ENCODE data around the gene ANKRD13A.
"Not testable (repeated sequence)": the region's sequence is repeated elsewhere in the genome, so short reads cannot be mapped to it uniquely, and the experiment has no call there.

The ANKRD13A gene

GRCh38 chr12:110010853-110011723 is 11.9 kb downstream of the ANKRD13A start:
- no peak for DNase-seq

DNA sequence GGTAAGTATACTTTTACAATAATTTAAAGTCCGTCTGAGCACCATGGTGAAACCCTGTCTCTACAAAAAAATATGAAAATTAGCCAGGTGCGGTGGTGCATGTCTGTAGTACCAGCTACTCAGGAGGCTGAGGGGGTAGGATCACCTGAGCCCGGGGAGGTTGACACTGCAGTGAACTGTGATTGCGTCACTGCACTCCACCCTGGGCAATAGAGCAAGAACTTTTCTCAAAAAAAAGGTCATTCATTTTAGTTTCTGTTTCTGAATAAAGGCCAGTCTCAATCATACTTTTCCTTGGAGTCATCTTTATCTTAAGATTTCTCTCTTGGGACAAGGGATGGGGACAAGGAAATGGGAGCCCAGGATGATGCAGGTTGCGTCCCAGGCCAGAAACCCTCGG is 12.9 kb downstream of the ANKRD13A start:
- DNase-seq, result no peak

- no peak for DNase-seq
These were observed 13.4 kb downstream of the ANKRD13A start for GRCh38 chr12:110012659-110013058.

DNA sequence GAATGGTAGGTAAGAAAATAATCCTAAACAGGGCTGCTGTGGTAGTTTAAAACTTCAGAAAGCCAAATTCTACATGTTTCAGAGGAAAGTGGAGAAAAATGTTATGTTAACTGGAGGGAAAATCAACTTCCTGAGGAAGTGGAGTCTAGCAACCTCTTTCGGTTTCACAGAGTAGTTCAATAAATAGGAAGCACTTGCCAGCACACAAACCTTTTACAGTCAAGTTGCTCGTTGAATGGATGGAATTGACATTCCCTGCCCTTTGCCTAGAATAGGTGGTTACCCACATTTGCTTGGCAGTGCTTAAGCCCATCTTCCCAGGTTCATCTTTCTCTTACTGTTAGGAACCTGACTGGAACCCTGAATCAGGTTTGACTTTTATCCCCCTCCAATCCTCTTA is 15.9 kb downstream of the ANKRD13A start:
- no peak for DNase-seq

DNA sequence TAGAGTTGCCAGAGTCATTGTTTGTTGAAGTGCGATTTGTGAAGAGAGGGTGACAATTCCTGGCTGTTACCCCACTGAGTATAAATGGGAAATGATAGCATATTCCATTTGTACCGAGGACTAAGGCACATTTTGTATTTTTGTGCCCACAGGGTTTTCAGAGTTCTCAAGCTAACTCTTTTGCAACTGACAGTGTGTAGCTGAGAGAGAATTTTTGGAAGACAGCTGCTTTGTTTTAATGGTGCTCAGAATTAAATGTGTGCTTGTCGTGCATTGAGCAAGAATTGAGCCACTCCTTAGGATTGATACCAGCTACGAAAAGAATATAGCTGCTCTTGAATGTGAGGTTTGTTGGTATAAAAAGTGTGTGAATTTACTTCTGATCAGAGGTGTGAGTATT is 21.7 kb downstream of the ANKRD13A start:
- no peak for DNase-seq

DNA sequence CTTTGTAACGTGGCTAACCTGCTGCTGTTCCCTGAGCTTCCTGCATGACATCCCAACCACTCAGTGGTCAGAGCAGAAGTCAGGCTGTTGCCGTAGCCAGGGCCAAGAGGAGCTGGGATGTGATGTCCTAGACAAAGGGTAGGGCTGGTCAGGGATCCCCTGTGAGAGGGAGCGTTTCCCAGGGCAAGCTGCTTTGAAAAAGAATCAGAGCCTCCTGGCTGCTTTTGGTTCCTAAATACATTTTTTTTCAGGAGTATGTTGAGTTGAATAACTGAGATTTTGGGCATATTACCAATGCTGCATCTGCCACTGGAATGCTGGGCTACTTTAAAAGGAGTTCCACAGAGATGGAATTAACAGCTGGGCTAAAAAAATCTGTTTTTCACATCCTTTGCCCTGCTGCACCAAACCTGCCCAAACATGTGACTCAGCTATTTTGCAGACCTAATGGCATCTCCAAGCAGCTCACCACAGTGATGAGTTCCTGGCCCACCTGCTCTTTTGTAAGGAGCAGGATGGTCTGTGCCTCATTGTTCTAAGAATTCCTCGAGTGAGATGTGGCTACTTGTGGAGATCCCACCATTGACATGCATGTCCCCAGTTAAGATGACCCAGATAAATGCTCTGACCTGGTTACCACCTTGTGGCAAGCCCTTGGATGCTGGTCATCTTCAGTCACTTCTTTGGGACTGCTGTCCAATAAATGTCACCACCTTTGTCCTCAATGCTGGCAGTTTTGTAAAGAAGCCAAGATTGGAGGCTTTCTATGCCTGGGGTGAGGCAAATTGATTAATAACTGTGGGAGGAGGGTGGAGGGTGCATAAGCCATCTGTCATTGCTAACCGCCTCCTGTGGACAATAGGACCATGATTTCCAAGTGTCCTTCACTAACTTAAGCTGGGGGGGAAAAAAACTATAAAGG is 24.1 kb downstream of the ANKRD13A start:
- DNase-seq, result no peak

- no peak for DNase-seq
These were observed 24.8 kb downstream of the ANKRD13A start for GRCh38 chr12:110024051-110024450.

DNA sequence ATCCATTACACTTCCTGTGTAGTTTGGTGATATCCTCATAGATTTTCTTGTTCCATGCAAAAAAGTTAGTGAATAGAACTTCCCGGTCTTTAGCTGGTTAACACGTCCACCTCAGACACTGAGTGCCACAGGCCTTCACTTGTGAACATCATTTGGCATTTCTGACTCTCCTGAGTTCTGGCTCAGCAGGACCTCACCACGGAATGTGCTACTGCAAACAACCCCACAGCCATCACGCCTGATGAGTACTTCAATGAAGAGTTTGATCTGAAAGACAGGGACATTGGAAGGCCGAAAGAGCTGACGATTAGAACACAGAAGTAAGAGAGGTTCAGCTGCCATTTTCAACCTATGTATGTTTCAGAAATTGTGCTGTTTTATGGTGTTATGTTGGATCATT is 29.1 kb downstream of the ANKRD13A start:
- no peak for DNase-seq

DNA sequence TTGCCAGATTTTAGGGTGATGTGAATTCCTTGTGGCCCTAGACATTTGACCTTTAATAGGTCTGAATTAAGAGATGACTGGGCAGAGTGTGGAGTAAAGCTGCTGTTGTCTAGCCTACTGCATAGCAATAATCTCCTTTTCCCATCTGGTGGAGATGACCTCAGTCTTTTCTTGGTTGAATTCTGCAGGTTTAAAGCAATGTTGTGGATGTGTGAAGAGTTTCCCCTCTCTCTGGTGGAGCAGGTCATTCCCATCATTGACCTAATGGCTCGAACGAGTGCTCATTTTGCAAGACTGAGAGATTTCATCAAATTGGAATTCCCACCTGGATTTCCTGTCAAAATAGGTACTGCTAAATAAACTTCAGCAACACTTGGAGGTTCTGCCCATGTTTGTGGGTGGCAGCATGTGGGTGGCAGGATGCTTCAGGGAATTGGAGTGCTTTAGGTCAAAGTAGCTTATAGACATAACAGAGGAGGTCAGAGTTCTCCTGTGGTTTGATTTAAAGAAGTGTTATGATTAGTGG is 30.1 kb downstream of the ANKRD13A start:
- no peak for DNase-seq

GRCh38 chr12:110033888-110034287 is 34.7 kb downstream of the ANKRD13A start:
- DNase-seq, result no peak

DNA sequence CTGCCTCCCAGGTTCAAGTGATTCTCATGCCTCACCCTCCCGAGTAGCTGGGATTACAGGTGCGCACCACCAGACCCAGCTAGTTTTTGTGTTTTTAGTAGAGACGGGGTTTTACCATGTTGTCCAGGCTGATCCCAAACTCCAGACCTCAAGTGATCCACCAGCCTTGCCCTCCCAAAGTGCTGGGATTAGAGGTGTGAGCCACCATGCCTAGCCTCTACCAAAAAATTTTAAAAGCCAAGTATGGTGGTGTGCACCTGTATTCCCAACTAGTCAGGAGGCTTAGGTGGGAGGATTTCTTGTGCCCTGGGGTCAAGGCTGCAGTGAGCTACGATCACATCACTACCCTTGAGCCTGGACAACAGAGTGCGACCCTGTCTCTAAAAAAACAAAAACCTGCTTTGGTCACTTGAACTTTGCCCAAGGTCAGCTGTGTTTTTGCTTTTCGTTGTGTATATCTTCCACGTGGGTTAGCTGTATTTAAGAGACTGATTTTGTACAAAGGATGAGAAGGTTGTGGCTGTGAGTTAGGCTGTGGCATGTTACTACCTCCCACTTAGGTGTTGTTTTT is 36.4 kb downstream of the ANKRD13A start:
- no peak for DNase-seq

DNA sequence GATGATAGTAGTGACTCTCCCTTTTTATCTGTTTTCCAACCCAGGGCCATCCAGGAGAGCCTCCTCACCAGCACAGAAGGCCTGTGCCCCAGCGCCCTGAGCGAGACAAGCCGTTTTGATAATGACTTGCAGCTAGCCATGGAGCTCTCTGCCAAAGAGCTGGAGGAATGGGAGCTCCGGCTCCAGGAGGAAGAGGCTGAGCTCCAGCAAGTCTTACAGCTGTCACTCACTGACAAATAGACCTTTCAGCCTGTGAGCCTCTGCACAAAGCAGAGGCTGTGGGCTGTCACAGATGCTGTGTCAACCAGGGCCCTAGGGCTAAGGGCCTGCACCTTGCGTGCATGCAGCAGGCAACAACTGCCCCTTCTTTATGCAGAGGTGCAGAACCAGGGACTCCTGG is 38.1 kb downstream of the ANKRD13A start:
- DNase-seq, result no peak

GRCh38 chr12:110038741-110039084 is 39.5 kb downstream of the ANKRD13A start:
- no peak for DNase-seq

DNA sequence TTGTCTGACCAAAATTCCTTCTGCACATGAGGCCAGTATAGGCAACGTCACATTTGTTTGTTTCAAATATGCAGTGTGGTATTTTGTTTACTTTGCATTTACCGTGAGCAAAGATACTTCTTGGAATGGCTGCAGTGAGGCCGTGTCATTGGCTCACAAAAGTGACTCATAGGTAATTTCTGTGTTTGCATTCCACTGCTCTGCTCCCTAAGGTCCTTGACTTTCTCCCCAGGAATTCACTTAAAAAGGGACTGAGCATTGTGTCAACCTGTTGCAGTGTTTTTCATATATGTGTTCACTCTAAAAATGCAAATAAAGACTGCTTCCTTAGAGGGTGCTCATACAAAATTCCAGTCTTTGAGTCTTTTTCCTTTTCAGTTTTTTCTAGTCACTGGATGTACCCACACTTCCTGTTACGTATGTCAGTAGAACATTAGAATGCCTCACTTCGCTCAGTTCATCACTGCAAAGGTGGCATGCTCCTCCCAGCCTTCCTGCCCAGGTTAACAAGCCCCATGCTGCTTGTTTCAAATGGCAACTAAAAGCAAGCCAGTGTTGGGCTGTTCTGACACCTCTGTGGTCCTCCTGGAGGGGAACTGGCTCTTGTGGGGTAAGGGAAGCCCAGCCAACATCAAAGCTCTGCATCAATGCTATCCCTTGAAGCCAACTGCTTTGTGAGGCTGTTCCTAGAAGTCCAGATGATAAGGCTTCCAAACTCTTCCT is 40.0 kb downstream of the ANKRD13A start:
- no peak for DNase-seq

- DNase-seq, result no peak
These were observed 43.0 kb downstream of the ANKRD13A start for GRCh38 chr12:110042264-110042663.

- DNase-seq, result no peak
These were observed 47.4 kb downstream of the ANKRD13A start for GRCh38 chr12:110046451-110047187.

- no peak for DNase-seq
These were observed 48.2 kb downstream of the ANKRD13A start for GRCh38 chr12:110047297-110047940.

DNA sequence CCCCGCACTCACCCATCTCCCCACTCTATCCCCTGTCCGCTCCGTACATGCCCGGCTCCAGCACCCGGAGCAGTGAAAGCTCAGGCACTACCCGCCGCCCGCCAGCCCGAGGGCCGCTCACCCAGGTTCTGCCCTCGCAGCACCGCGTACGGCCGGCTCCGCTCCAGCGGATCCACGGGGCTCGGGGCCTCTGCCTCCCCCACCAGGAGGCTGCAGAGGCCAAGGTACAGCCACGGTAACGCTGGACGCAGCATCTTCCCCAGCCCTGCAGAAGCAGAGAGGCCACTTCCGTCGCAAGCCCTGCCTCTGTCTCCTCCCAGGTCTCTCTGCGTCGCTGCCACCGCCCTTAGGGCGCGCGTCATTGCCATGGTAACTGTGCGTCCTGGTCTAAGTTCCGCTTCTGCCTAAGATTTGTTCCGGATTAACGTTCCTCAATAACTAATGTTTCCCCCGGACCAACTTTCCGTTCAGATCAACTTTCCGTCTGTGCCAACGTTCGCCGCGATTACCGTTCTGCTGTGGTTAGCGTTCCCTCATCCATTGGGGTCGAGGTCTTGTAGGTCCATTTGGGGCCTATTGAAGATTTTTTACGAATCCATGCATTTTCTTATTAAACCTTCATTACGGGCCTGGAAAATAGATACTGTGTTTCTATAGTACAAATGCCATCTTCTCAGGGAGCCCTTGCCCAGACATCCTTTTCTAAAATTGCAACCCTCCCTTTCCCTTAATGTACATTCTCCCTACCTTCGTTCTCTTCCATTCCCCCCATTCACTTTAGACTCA is 49.2 kb downstream of the ANKRD13A start, which contains the start of gene C12orf76:
Gene C12orf76 (minus strand): TSS at position 281 of the 786 bp plus-strand sequence. CDS start 27 bp downstream, at position 254.
- peak; percentile 80 for DNase-seq

GRCh38 chr12:110049034-110049433 is 49.8 kb downstream of the ANKRD13A start:
- DNase-seq, result not testable (repeated sequence)

DNA sequence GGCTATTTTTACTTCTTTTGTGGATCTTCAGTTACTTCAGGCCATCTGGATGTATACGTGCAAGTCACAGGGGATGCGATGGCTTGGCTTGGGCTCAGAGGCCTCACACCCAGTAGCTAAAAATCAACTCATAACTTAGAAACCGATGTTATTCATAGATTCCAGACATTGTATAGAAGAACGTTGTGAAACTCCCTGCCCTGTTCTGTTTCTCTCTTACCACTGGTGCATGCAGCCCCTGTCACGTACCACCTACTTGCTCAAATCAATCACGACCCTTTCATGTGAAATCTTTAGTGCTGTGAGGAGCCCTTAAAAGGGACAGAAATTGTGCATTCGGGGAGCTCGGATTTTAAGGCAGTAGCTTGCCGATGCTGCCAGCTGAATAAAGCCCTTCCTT is 50.4 kb downstream of the ANKRD13A start:
- not testable (repeated sequence) for DNase-seq

All from effector CD8-positive, alpha-beta T cell (primary cell).